Breast epithelium (tissue), 3 donors: ENCODE measurements around the gene GPR87. TPM values are rescaled to one million over a fixed set of nuclear protein-coding genes. Genes with fewer than 3 reads are reported as not detected.

Experiments
- total RNA-seq, 3 donors: library from RNA; depleted of rRNA; stranded (reverse); fragments of >200 nt; gene quantifications; one replicate each; pipeline ENCODE4 v1.1.0, GENCODE V29; 2016

The GPR87 gene
- total RNA-seq, 3 donors from 2014 or later = 2.6 to 3.4 TPM; not detected in 1

Other genes starting within 250 kb of the GPR87 start
- gene MED12L, start 231.2 kb downstream of the GPR87 start, total RNA-seq = 1 to 10 TPM in 2 of 3 donors, under 1 TPM in 1; 0.48 to 1.6 (median 1.6) TPM
- 1 to 10 TPM in 2 of 3 donors, under 1 TPM in 1; 0.48 to 7.2 (median 1.8) TPM for gene GPR171, start 113.6 kb downstream of the GPR87 start, total RNA-seq
- 1 to 10 TPM; 1.9 to 8.5 (median 3.3) TPM for gene P2RY14, start 38.3 kb downstream of the GPR87 start, total RNA-seq
- gene P2RY13, start 12.7 kb upstream of the GPR87 start, total RNA-seq = 1 to 10 TPM in 2 of 3 donors, under 1 TPM in 1; 0.98 to 6.9 (median 2.5) TPM
- 1 to 10 TPM; 3.6 to 9.0 (median 3.7) TPM for gene P2RY12, start 67.9 kb upstream of the GPR87 start, total RNA-seq
- gene IGSF10, start 144.2 kb upstream of the GPR87 start, total RNA-seq = 10 to 100 TPM in 2 of 3 donors, 1 to 10 TPM in 1; 7.9 to 15.5 (median 14.4) TPM